A549 (cell line): ENCODE measurements around the gene RSL24D1. TPM values are rescaled to one million over a fixed set of nuclear protein-coding genes. Genes with fewer than 3 reads are reported as not detected.

Source experiments
- ATAC-seq, 2 experiments: fragments of 200-7000 bp in 1 of 2; fragments of >200 bp in 1 of 2; cut with Nextera tagmentation in 1 of 2; cut with Tn5 transposase in 1 of 2; 3 replicates each; pipeline versions ENCODE4 v1.8.0 to v1.9.1; 2018 to 2020; ENCODE audit warnings: mild to moderate bottlenecking in 1 of 2, moderate library complexity in 1 of 2
- CTCF ChIA-PET: fragments of 300-600 bp; sonication (Branson Sonifier 250); formaldehyde crosslinking; extraction: SDS; loops from one replicate; lab custom pipeline; 2021; ENCODE audit warnings: antibody characterized with exemption, inconsistent platforms; lab: Yijun Ruan, JAX
- POLR2A ChIA-PET: fragments of 350-600 bp; formaldehyde crosslinking; extraction: SDS; loops from one replicate; lab custom pipeline; 2021; ENCODE audit warnings: antibody characterized with exemption, inconsistent platforms; lab: Yijun Ruan, JAX
- DNase-seq, 2 experiments: peaks; one replicate each; pipeline versions ENCODE4 v3.0.0 to v3.0.0-alpha.2; 2011 to 2016; ENCODE audit warnings: low read depth in 1 of 2, low spot score in 1 of 2
- FAIRE-seq: peaks from 2 replicates; lab custom pipeline; 2011; peaks lifted over from hg19 to GRCh38; lab: Jason Lieb, UNC
- H3K27ac ChIP-seq, 2 experiments: fragments of >200 bp; sonication (Bioruptor Twin); formaldehyde crosslinking; 3 replicates each; pipeline ENCODE4 v1.5.1; 2016 to 2017
- H3K4me1 ChIP-seq: fragments of >200 bp; sonication (Bioruptor Twin); formaldehyde crosslinking; 3 replicates; pipeline ENCODE4 v1.6.1; 2016
- H3K4me2 ChIP-seq: fragments of >200 bp; sonication (Bioruptor Twin); formaldehyde crosslinking; 3 replicates; pipeline ENCODE4 v1.6.1; 2016
- H3K4me3 ChIP-seq: fragments of >200 bp; sonication (Bioruptor Twin); formaldehyde crosslinking; 3 replicates; pipeline ENCODE4 v1.5.1; 2016
- H3K9me3 ChIP-seq: fragments of >200 bp; sonication (Bioruptor Twin); formaldehyde crosslinking; 3 replicates; pipeline ENCODE4 v1.6.1; 2016
- CBX2 ChIP-seq: fragments of 200-600 bp; sonication (generic); IDR thresholded peaks from 2 replicates; pipeline ENCODE4 v1.6.1; 2016; ENCODE audit warnings: low read depth, mild to moderate bottlenecking, borderline replicate concordance
- CBX8 ChIP-seq: fragments of 200-600 bp; sonication (generic); IDR thresholded peaks from 2 replicates; pipeline ENCODE4 v1.6.1; 2016
- CTCF ChIP-seq: fragments of >200 bp; sonication (Bioruptor Twin); formaldehyde crosslinking; IDR thresholded peaks from 3 replicates; pipeline ENCODE4 v1.5.1; 2016
- E2F6 ChIP-seq: IDR thresholded peaks from 2 replicates; pipeline ENCODE4 v1.6.1; 2012; ENCODE audit warnings: low read depth, borderline replicate concordance
- ESRRA ChIP-seq: fragments of 150-350 bp; IDR thresholded peaks from 2 replicates; pipeline ENCODE4 v1.6.1; 2014; ENCODE audit warnings: mild to moderate bottlenecking, low read length, borderline replicate concordance
- FOXS1 ChIP-seq: fragments of 250-450 bp; sonication (Bioruptor Pico); IDR thresholded peaks from 2 replicates; pipeline ENCODE4 v1.5.0; 2020; ENCODE audit warnings: mild to moderate bottlenecking, moderate library complexity
- GATA3 ChIP-seq: IDR thresholded peaks from 2 replicates; pipeline ENCODE4 v1.6.1; 2012; ENCODE audit warnings: borderline replicate concordance
- HDAC2 ChIP-seq: fragments of 200-600 bp; sonication (generic); IDR thresholded peaks from 2 replicates; pipeline ENCODE4 v1.6.1; 2016
- HEYL ChIP-seq: fragments of 250-450 bp; sonication (Bioruptor Pico); IDR thresholded peaks from 2 replicates; pipeline ENCODE4 v1.8.0; 2021; ENCODE audit warnings: mild to moderate bottlenecking, moderate library complexity
- HOXA7 ChIP-seq: fragments of 250-450 bp; sonication (Bioruptor Pico); IDR thresholded peaks from 2 replicates; pipeline ENCODE4 v1.5.0; 2020; ENCODE audit warnings: mild to moderate bottlenecking, moderate library complexity
- HOXB13 ChIP-seq: fragments of 250-450 bp; sonication (Bioruptor Pico); IDR thresholded peaks from 2 replicates; pipeline ENCODE4 v1.5.0; 2020; ENCODE audit warnings: low read depth, mild to moderate bottlenecking, moderate library complexity
- HOXB5 ChIP-seq: fragments of 250-450 bp; sonication (Bioruptor Pico); IDR thresholded peaks from 2 replicates; pipeline ENCODE4 v1.5.0; 2020; ENCODE audit warnings: mild to moderate bottlenecking, moderate library complexity
- JUN ChIP-seq, 2 experiments: fragments of >200 bp; sonication (Bioruptor Twin); formaldehyde crosslinking; IDR thresholded peaks; 2 replicates in 1 of 2; 3 replicates in 1 of 2; pipeline ENCODE4 v1.6.1; 2016 to 2017
- KDM1A ChIP-seq: fragments of 200-600 bp; sonication (generic); IDR thresholded peaks from 2 replicates; pipeline ENCODE4 v1.6.1; 2016; ENCODE audit warnings: low read depth, mild to moderate bottlenecking
- KDM5A ChIP-seq: fragments of 200-600 bp; sonication (generic); IDR thresholded peaks from 2 replicates; pipeline ENCODE4 v1.6.1; 2016; ENCODE audit warnings: antibody characterized with exemption, mild to moderate bottlenecking
- MAFK ChIP-seq: fragments of 450-650 bp; IDR thresholded peaks from 2 replicates; pipeline ENCODE4 v1.6.1; 2014; ENCODE audit not compliant: partially characterized antibody
- MAZ ChIP-seq: fragments of 150-350 bp; IDR thresholded peaks from 2 replicates; pipeline ENCODE4 v1.6.1; 2014; ENCODE audit warnings: antibody characterized with exemption, low read depth, low read length, borderline replicate concordance
- MYC ChIP-seq: IDR thresholded peaks from 2 replicates; pipeline ENCODE4 v1.6.1; 2012; ENCODE audit warnings: mild to moderate bottlenecking, inconsistent platforms, low read length, improper control_type of control experiment, borderline replicate concordance
- PHF8 ChIP-seq: fragments of 200-600 bp; sonication (generic); IDR thresholded peaks from 2 replicates; pipeline ENCODE4 v1.6.1; 2016; ENCODE audit warnings: low read depth, mild to moderate bottlenecking, antibody characterized with exemption, moderate library complexity, borderline replicate concordance
- POLR2A ChIP-seq: IDR thresholded peaks from 2 replicates; pipeline ENCODE4 v1.6.1; 2012; ENCODE audit warnings: mild to moderate bottlenecking, low read length
- RARB ChIP-seq: fragments of 250-450 bp; sonication (Bioruptor Pico); IDR thresholded peaks from 2 replicates; pipeline ENCODE4 v1.8.0; 2021; ENCODE audit warnings: mild to moderate bottlenecking, moderate library complexity
- RFX5 ChIP-seq: fragments of 450-650 bp; IDR thresholded peaks from 2 replicates; pipeline ENCODE4 v1.7.1; 2014; ENCODE audit warnings: antibody characterized with exemption, mild to moderate bottlenecking, moderate library complexity
- SMC3 ChIP-seq: fragments of >200 bp; sonication (Bioruptor Twin); formaldehyde crosslinking; IDR thresholded peaks from 3 replicates; pipeline ENCODE4 v1.6.1; 2018; ENCODE audit warnings: inconsistent platforms
- TFCP2L1 ChIP-seq: fragments of 250-450 bp; sonication (Bioruptor Pico); IDR thresholded peaks from 2 replicates; pipeline ENCODE4 v1.5.0; 2021; ENCODE audit warnings: mild to moderate bottlenecking
- ZFP36 ChIP-seq: fragments of 450-650 bp; IDR thresholded peaks from 2 replicates; pipeline ENCODE4 v1.6.1; 2014; ENCODE audit warnings: borderline replicate concordance; ENCODE audit not compliant: partially characterized antibody
- WGBS: methylation state at CpG from one replicate; pipeline ENCODE4 v1.1.6; 2017; ENCODE audit errors: missing lambda C conversion rate; 5-methylcytosine and 5-hydroxymethylcytosine counted together
- polyA plus RNA-seq, 4 experiments: library from polyadenylated mRNA; depleted of rRNA in 3 of 4; stranded (reverse); fragments of >200 nt; fragmentation: RNase III in 1 of 4; extraction: RNeasy Plus Mini Kit Qiagen cat#74134 plus additional on column Dnase treatment in 1 of 4; gene quantifications; 2 replicates in 3 of 4; 3 replicates in 1 of 4; pipeline ENCODE4 v1.2.3, GENCODE V29; 2011 to 2017

RSL24D1 gene
- polyA plus RNA-seq, 2 of the 4 experiments (the other 2 are of a cell fraction): 104 to 257 TPM

GRCh38 chr15:55197362-55197705 lies 593 bp upstream of the RSL24D1 start:
- Histone ChIP-seq H3K9me3 (no peaks in the 10 kb centered on the region), H3K27ac (peak overlapping the region; percentile 92), H3K4me2 (peak overlapping the region; percentile 96), H3K4me1 (peaks cover 34% of the 10 kb centered on the region), H3K4me3 (peak overlapping the region; percentile 69)
- CTCF ChIA-PET: interaction anchor here (0.9 to 2.7 kb wide), 9 partner anchors 10 to 238 kb away, joined by 3 to 14 read pairs (median 3); no protein-coding TSS in a partner anchor
- TF ChIP-seq JUN (IDR thresholded peaks at IDR 0.05) (0 out of 5 replicates have a peak, but pooled peaks of 1 of the 2 experiments have one; percentile 6), HOXB13 (CRISPR knock-in tag) (no peak), HDAC2 (no peak), SMC3 (no peak), CBX2 (no peak), KDM5A (no peak), ZFP36 (no peak)
- ATAC-seq (peak in 1 of 2 experiments; percentile 6; a peak in 3 of 6 replicates), FAIRE-seq (peak; percentile 88), DNase-seq (no peak)
- 2% methylated on average over 10 of the region's 10 CpGs for WGBS
- POLR2A ChIA-PET: interaction anchor here (0.9 to 2.4 kb wide), 12 partner anchors 10 to 1234 kb away, joined by 3 to 17 read pairs (median 5); partner anchors contain the start of genes CCPG1, PIERCE2, PIGB and PIGBOS1

GRCh38 chr15:55195996-55196395 lies 745 bp downstream of the RSL24D1 start:
- CTCF ChIA-PET: interaction anchor here (2.4 kb wide), 1 partner anchor 95 kb away, joined by 8 read pairs; no protein-coding TSS in a partner anchor
- peak overlapping the region; percentile 69 for H3K4me3 ChIP-seq
- DNase-seq (no peak), ATAC-seq (no peak), FAIRE-seq (no peak)
- H3K4me1 ChIP-seq: peaks cover 35% of the 10 kb centered on the region
- WGBS: 3% methylated on average over 9 of the region's 9 CpGs
- POLR2A ChIA-PET: interaction anchor here (1.3 to 2.4 kb wide), 4 partner anchors 12 to 36 kb away, joined by 3 to 17 read pairs (median 4); no protein-coding TSS in a partner anchor
- peak overlapping the region; percentile 86 for H3K4me2 ChIP-seq
- peak overlapping the region; percentile 92 for H3K27ac ChIP-seq
- no peak for TF ChIP-seq KDM1A
- no peak for TF ChIP-seq MAZ
- TF ChIP-seq MAFK: no peak
- no peak for TF ChIP-seq FOXS1
- no peak for TF ChIP-seq TFCP2L1 (CRISPR knock-in tag)
- TF ChIP-seq PHF8: no peak
- no peak for TF ChIP-seq HEYL
- TF ChIP-seq POLR2A: no peak
- TF ChIP-seq RARB: no peak
- no peak for TF ChIP-seq E2F6
- TF ChIP-seq RFX5: no peak
- no peak for TF ChIP-seq ESRRA
- no peak for TF ChIP-seq CTCF
- no peak for TF ChIP-seq HOXA7 (CRISPR knock-in tag)
- TF ChIP-seq HOXB5 (CRISPR knock-in tag): no peak
- no peak for TF ChIP-seq KDM5A
- TF ChIP-seq HDAC2: no peak
- TF ChIP-seq MYC: no peak
- no peak for TF ChIP-seq ZFP36
- no peak for TF ChIP-seq CBX8
- no peaks in the 10 kb centered on the region for H3K9me3 ChIP-seq

GRCh38 chr15:55194256-55194655 lies 2.5 kb downstream of the RSL24D1 start:
- no peaks in the 10 kb centered on the region for H3K9me3 ChIP-seq
- FAIRE-seq: peak; percentile 23
- H3K4me3 ChIP-seq: peak overlapping the region; percentile 2; the same call in 1 of the 3 replicates
- no peak overlapping the region for H3K27ac ChIP-seq
- CTCF ChIA-PET: no interaction called here
- TF ChIP-seq GATA3: no peak
- TF ChIP-seq, all 56 proteins: peak for 0
- POLR2A ChIA-PET: no interaction called here
- DNase-seq (no peak), ATAC-seq (no peak)
- peak overlapping the region; percentile 86 for H3K4me2 ChIP-seq
- peaks cover 37% of the 10 kb centered on the region for H3K4me1 ChIP-seq
